T-helper 17 cell (primary cell): Measurements from ENCODE around the gene CTNND2. TPM values are rescaled to one million over a fixed set of nuclear protein-coding genes. Genes with fewer than 3 reads are reported as not detected.

Source experiments
- ATAC-seq: fragments of 150-1000 bp; cut with Tn5 transposase; 2 replicates; pipeline ENCODE4 v1.10.0; 2021; ENCODE audit warnings: mild to moderate bottlenecking, moderate library complexity
- DNase-seq, 3 donors: peaks; one replicate each; pipeline versions ENCODE4 v3.0.0 to v3.0.0-alpha.2; 2020 to 2021
- H3K9me3 ChIP-seq: one replicate; pipeline ENCODE4 v1.7.0; 2013; ENCODE audit warnings: low read length, mild to moderate bottlenecking; ENCODE audit not compliant: control insufficient read depth, poor library complexity, severe bottlenecking
- H3K27ac Mint-ChIP-seq: one replicate; pipeline ENCODE4 v1.8.0; 2022; ENCODE audit warnings: mild to moderate bottlenecking, moderate library complexity, mixed read lengths
- H3K27me3 Mint-ChIP-seq: one replicate; pipeline ENCODE4 v1.8.0; 2022; ENCODE audit warnings: mixed read lengths
- H3K36me3 Mint-ChIP-seq: one replicate; pipeline ENCODE4 v1.8.0; 2022; ENCODE audit warnings: low read depth, mixed read lengths
- H3K4me1 Mint-ChIP-seq: one replicate; pipeline ENCODE4 v1.8.0; 2022; ENCODE audit warnings: mild to moderate bottlenecking, mixed read lengths
- H3K4me3 Mint-ChIP-seq: one replicate; pipeline ENCODE4 v1.8.0; 2022; ENCODE audit warnings: mild to moderate bottlenecking, moderate library complexity, mixed read lengths
- total RNA-seq, 4 donors: library from RNA in 2 of 4; stranded (reverse) in 2 of 4; gene quantifications; one replicate each; pipeline ENCODE4 v1.2.3 and lab custom pipeline; 2022 to 2026

Gene CTNND2
- total RNA-seq, 2 donors from 2014 or later: 0.94 to 1.6 TPM

DNA sequence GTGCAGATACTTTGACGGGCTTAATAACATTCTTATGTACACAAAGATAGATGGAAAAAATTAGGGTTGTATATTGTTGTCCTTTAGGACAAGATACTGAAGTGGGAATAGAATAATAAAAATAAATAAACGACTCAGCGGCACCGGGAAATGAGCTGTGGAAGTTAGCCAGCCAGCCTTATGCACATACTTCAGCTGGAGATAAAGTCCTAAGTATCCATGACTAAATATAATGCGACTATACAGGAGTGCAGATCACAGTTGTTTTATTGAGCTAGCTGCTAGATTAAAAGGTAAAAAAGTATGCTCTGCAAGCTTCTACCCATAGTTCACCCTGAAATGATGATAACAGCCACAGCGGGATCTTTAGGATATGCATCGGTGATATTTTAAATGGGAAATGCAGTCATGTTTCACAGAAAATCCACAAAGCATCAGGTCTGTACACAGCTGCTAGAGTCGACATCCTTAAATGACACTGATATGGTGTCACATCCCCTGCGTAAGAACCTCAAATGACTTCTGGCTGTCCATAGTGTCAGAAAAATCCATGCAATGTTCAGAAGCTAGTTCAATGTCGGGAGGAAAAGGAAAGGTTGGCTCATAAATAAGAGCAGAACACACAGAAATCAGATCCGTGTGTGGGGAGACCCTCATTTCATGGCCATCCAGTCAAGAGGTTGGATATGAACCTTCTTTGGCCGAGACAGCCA lies 750.4 kb downstream of the CTNND2 start:
- Mint-ChIP-seq H3K27ac (no peak overlapping the region), H3K36me3 (no peaks in the 10 kb centered on the region), H3K4me1 (no peaks in the 10 kb centered on the region), H3K4me3 (no peak overlapping the region), H3K27me3 (peaks cover 24% of the 10 kb centered on the region)
- DNase-seq (no peak), ATAC-seq (no peak)
- no peaks in the 10 kb centered on the region for H3K9me3 ChIP-seq

DNA sequence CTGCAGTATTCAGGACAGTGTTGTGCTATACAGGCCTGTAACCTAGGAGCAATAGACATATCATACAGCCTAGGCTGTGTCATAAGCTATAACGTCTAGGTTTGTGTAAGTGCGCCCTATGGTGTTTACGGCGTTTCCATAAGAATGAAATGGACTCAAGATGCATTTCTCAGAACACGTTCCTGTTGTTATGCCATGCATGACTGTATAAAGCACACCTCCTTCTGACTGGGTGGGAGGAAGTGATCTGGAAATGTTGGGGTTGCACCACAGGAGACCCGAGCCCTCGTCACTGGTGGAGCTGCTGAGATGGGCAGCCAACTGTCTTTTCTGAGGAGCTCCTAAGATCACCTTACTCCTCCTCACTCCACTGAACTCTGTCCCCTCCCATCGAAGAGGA lies 751.9 kb downstream of the CTNND2 start:
- Mint-ChIP-seq H3K4me3 (no peak overlapping the region), H3K36me3 (no peaks in the 10 kb centered on the region), H3K27me3 (peaks cover 14% of the 10 kb centered on the region), H3K27ac (no peak overlapping the region), H3K4me1 (no peaks in the 10 kb centered on the region)
- ATAC-seq (no peak), DNase-seq (no peak)
- no peaks in the 10 kb centered on the region for H3K9me3 ChIP-seq

GRCh38 chr5:11150976-11151375 lies 753.3 kb downstream of the CTNND2 start:
- H3K27me3 Mint-ChIP-seq: peaks cover 6% of the 10 kb centered on the region
- H3K27ac Mint-ChIP-seq: no peak overlapping the region
- no peaks in the 10 kb centered on the region for H3K4me1 Mint-ChIP-seq
- no peaks in the 10 kb centered on the region for H3K36me3 Mint-ChIP-seq
- DNase-seq (no peak), ATAC-seq (no peak)
- no peaks in the 10 kb centered on the region for H3K9me3 ChIP-seq
- H3K4me3 Mint-ChIP-seq: no peak overlapping the region

- H3K27ac Mint-ChIP-seq: no peak overlapping the region
- ATAC-seq (no peak), DNase-seq (no peak)
- no peaks in the 10 kb centered on the region for H3K4me1 Mint-ChIP-seq
- H3K9me3 ChIP-seq: no peaks in the 10 kb centered on the region
- peaks cover 2% of the 10 kb centered on the region for H3K36me3 Mint-ChIP-seq
- peaks cover 6% of the 10 kb centered on the region for H3K27me3 Mint-ChIP-seq
- H3K4me3 Mint-ChIP-seq: no peak overlapping the region
These were observed 755.3 kb downstream of the CTNND2 start for GRCh38 chr5:11148810-11149539.

DNA sequence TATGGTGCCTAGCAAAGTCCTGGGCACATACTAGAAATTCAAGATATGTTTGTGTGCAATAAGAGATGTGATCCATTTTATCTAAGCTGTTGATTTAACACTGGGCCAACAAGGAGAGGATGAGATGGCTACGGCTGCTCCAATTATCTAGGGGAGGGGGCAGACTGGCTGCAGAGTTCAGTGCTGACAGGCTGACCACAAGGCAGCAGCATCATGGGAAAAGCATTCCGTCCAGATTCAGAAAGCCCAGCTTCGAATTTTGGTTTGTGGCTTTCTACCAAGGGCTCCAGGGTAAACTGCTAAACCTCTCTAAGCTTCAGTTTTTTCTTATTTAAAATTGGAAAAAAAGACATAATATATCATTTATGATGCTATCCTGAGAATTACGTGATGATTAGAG lies 758.1 kb downstream of the CTNND2 start:
- no peaks in the 10 kb centered on the region for H3K4me1 Mint-ChIP-seq
- no peaks in the 10 kb centered on the region for H3K9me3 ChIP-seq
- H3K4me3 Mint-ChIP-seq: no peak overlapping the region
- no peak for DNase-seq
- H3K27ac Mint-ChIP-seq: no peak overlapping the region
- H3K36me3 Mint-ChIP-seq: peaks cover 2% of the 10 kb centered on the region
- H3K27me3 Mint-ChIP-seq: no peaks in the 10 kb centered on the region
- ATAC-seq: no peak

- no peaks in the 10 kb centered on the region for H3K9me3 ChIP-seq
- ATAC-seq: no peak
- no peak for DNase-seq
- H3K27me3 Mint-ChIP-seq: peaks cover 10% of the 10 kb centered on the region
- no peak overlapping the region for H3K27ac Mint-ChIP-seq
- no peaks in the 10 kb centered on the region for H3K4me1 Mint-ChIP-seq
- peaks cover 2% of the 10 kb centered on the region for H3K36me3 Mint-ChIP-seq
- no peak overlapping the region for H3K4me3 Mint-ChIP-seq
These were observed 760.6 kb downstream of the CTNND2 start for GRCh38 chr5:11143456-11144267.

DNA sequence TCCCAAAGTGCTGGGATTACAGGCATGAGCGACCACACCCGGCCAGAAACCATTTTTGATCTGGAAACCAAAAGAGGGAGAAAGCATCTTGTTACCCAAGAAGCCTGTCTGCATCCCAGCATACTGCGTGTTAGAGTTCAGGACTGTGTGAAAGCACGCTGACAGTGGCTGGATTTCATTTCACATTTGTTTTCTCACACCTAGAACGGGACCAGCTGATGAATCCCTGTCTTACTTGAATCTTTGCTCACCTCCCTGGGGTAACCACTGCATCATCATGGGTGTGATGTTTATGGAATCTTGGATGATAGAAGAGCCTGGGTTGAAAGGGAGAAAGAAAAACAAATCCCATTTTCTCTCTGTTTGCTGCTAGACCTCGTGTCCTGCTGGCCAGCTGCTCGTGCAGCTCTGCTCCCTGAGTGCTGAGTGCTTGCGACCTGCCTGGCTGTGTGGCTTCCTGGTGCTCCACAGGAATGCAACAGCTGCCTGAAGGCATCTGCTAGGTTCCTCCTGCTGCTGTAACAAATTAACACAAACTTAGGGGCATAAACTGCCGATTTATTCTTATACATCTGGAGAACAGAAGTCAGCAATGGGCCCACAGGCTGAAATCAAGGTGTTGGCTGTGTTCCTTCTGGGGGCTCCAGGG lies 764.9 kb downstream of the CTNND2 start:
- no peaks in the 10 kb centered on the region for H3K9me3 ChIP-seq
- Mint-ChIP-seq H3K4me3 (no peak overlapping the region), H3K36me3 (no peaks in the 10 kb centered on the region), H3K27me3 (peaks cover 10% of the 10 kb centered on the region), H3K27ac (no peak overlapping the region), H3K4me1 (no peaks in the 10 kb centered on the region)
- no peak for DNase-seq
- ATAC-seq: no peak

- peaks cover 14% of the 10 kb centered on the region for H3K27me3 Mint-ChIP-seq
- no peak for DNase-seq
These were observed 774.1 kb downstream of the CTNND2 start for GRCh38 chr5:11130131-11130530.

DNA sequence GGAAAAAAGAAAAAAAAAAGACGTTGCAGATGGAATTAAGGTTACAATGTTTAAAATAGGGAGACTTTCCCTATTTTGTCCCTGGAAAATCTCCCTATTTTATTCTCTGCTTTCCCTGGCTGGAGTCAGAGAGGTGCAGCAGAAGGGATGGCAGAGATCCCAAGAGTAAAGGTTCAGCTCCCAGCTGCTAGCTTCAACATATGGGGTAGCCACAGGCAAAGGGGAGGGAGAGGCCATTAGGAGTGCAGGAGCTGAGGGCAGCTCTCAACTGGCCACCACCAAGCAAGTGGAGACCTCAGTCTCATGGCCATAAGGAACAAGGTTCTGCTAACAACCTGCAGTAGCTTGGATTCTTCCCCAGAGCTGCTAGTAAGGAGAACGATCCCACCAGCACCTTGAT lies 776.2 kb downstream of the CTNND2 start:
- Mint-ChIP-seq H3K36me3 (no peaks in the 10 kb centered on the region), H3K27ac (no peak overlapping the region), H3K4me1 (no peaks in the 10 kb centered on the region), H3K4me3 (no peak overlapping the region), H3K27me3 (peaks cover 14% of the 10 kb centered on the region)
- no peaks in the 10 kb centered on the region for H3K9me3 ChIP-seq
- no peak for ATAC-seq
- DNase-seq: no peak

More at GRCh38 chr5:11130131-11130530, 774.1 kb downstream of the CTNND2 start:
- Mint-ChIP-seq H3K4me3 (no peak overlapping the region), H3K27ac (no peak overlapping the region), H3K4me1 (no peaks in the 10 kb centered on the region), H3K36me3 (no peaks in the 10 kb centered on the region)
- no peaks in the 10 kb centered on the region for H3K9me3 ChIP-seq
- ATAC-seq: no peak

- H3K9me3 ChIP-seq: no peaks in the 10 kb centered on the region
- no peak for ATAC-seq
- Mint-ChIP-seq H3K4me3 (no peak overlapping the region), H3K4me1 (peaks cover 3% of the 10 kb centered on the region), H3K27me3 (peaks cover 14% of the 10 kb centered on the region), H3K36me3 (no peaks in the 10 kb centered on the region), H3K27ac (no peak overlapping the region)
- no peak for DNase-seq
These were observed 777.4 kb downstream of the CTNND2 start for GRCh38 chr5:11126844-11127243.

DNA sequence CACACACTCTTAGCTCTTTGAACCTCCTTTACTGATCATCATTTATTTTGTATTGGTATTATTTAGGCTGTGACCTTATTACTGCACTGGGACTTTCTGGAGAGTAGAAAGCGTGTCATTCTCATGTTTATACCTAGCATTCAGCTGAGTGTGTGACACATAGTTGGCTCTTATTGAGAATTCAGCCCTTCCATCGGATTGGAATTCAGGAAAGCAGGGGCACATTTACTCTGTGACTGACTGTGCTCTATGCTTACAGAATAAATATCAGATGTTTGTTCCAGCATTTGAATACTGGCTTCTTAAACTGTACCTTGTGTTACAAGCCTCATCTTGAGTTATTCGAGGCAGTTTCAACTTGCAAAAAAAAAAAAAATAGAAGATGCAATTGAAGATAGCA lies 782.4 kb downstream of the CTNND2 start:
- H3K36me3 Mint-ChIP-seq: no peaks in the 10 kb centered on the region
- H3K4me3 Mint-ChIP-seq: no peak overlapping the region
- DNase-seq (no peak), ATAC-seq (no peak)
- no peak overlapping the region for H3K27ac Mint-ChIP-seq
- no peaks in the 10 kb centered on the region for H3K27me3 Mint-ChIP-seq
- no peaks in the 10 kb centered on the region for H3K9me3 ChIP-seq
- H3K4me1 Mint-ChIP-seq: peaks cover 11% of the 10 kb centered on the region

- Mint-ChIP-seq H3K4me1 (no peaks in the 10 kb centered on the region), H3K4me3 (no peak overlapping the region), H3K27ac (no peak overlapping the region), H3K27me3 (peaks cover 18% of the 10 kb centered on the region), H3K36me3 (no peaks in the 10 kb centered on the region)
- H3K9me3 ChIP-seq: no peaks in the 10 kb centered on the region
- DNase-seq (no peak), ATAC-seq (no peak)
These were observed 794.1 kb downstream of the CTNND2 start for GRCh38 chr5:11110128-11110527.

GRCh38 chr5:11105696-11106095 lies 798.5 kb downstream of the CTNND2 start:
- Mint-ChIP-seq H3K4me3 (no peak overlapping the region), H3K4me1 (no peaks in the 10 kb centered on the region), H3K27ac (no peak overlapping the region), H3K36me3 (no peaks in the 10 kb centered on the region), H3K27me3 (peaks cover 16% of the 10 kb centered on the region)
- DNase-seq (no peak), ATAC-seq (no peak)
- H3K9me3 ChIP-seq: no peaks in the 10 kb centered on the region
